Dermis microvascular lymphatic vessel endothelial cell (primary cell): ENCODE measurements around the gene RDH5. TPM values are rescaled to one million over a fixed set of nuclear protein-coding genes. Genes with fewer than 3 reads are reported as not detected.
"Not testable (repeated sequence)": the region's sequence is repeated elsewhere in the genome, so short reads cannot be mapped to it uniquely, and the experiment has no call there.

Experiments
- DNase-seq, 2 donors: peaks; one replicate each; pipeline versions ENCODE4 v3.0.0 to v3.0.0-alpha.2; 2010; ENCODE audit warnings: low read depth in 2 of 2
- total RNA-seq: library from RNA; depleted of rRNA; stranded (reverse); fragments of >200 nt; gene quantifications from 2 replicates; pipeline ENCODE4 v1.2.1, GENCODE V29; 2014

RDH5 gene
- total RNA-seq, 1 donor from 2014 or later: 0.13 TPM

- no peak for DNase-seq
Observed at GRCh38 chr12:55744340-55745030, 24.3 kb downstream of the RDH5 start.

- no peak for DNase-seq
Observed at GRCh38 chr12:55745361-55746173, 25.4 kb downstream of the RDH5 start.

- no peak for DNase-seq
Observed at GRCh38 chr12:55746174-55746912, 26.1 kb downstream of the RDH5 start.

- DNase-seq: no peak
Observed at GRCh38 chr12:55746913-55747231, 26.7 kb downstream of the RDH5 start.

GRCh38 chr12:55748230-55748993 is 28.2 kb downstream of the RDH5 start:
- DNase-seq: no peak

- DNase-seq: no peak
Observed at GRCh38 chr12:55755246-55755645, 35.1 kb downstream of the RDH5 start.

GRCh38 chr12:55757701-55758100 is 37.5 kb downstream of the RDH5 start:
- no peak for DNase-seq

GRCh38 chr12:55758575-55758974 is 38.4 kb downstream of the RDH5 start:
- not testable (repeated sequence) for DNase-seq

- DNase-seq: no peak
Observed at GRCh38 chr12:55760663-55761062, 40.5 kb downstream of the RDH5 start.

GRCh38 chr12:55762646-55763045 is 42.5 kb downstream of the RDH5 start:
- no peak for DNase-seq

GRCh38 chr12:55765736-55766290 is 45.6 kb downstream of the RDH5 start:
- no peak for DNase-seq

- DNase-seq: no peak
Observed at GRCh38 chr12:55767156-55767555, 47.0 kb downstream of the RDH5 start.

- DNase-seq: no peak
Observed at GRCh38 chr12:55771736-55772135, 51.5 kb downstream of the RDH5 start.

Other genes with a start within 250 kb of the RDH5 start
- gene OR6C68, start 228.0 kb upstream of the RDH5 start, total RNA-seq: not detected in 2 replicates
- gene OR6C4, start 170.8 kb upstream of the RDH5 start, total RNA-seq: not detected in 2 replicates
- gene OR2AP1, start 147.9 kb upstream of the RDH5 start, total RNA-seq: not detected in 2 replicates
- not detected in 2 replicates for gene OR10P1, start 83.5 kb upstream of the RDH5 start, total RNA-seq
- gene ITGA7, start 12.5 kb upstream of the RDH5 start, total RNA-seq: 0.13 and 0.26 TPM in 2 replicates
- 56.2 and 59.9 TPM in 2 replicates for gene BLOC1S1, start 4.3 kb upstream of the RDH5 start, total RNA-seq
- 1,084 and 1,362 TPM in 2 replicates for gene CD63, start 8.6 kb downstream of the RDH5 start, total RNA-seq
- gene GDF11, start 22.7 kb downstream of the RDH5 start, total RNA-seq: 1.3 TPM in 2 replicates
- 58.8 and 84.7 TPM in 2 replicates for gene SARNP, start 97.3 kb downstream of the RDH5 start, total RNA-seq
- gene ORMDL2, start 97.6 kb downstream of the RDH5 start, total RNA-seq: 25.3 and 26.2 TPM in 2 replicates
- 34.1 and 49.7 TPM in 2 replicates for gene DNAJC14, start 109.2 kb downstream of the RDH5 start, total RNA-seq
- gene MMP19, start 122.5 kb downstream of the RDH5 start, total RNA-seq: 0.51 and 0.63 TPM in 2 replicates
- 21.1 and 25.5 TPM in 2 replicates for gene PYM1, start 207.5 kb downstream of the RDH5 start, total RNA-seq
- 18.0 and 18.9 TPM in 2 replicates for gene DGKA, start 210.8 kb downstream of the RDH5 start, total RNA-seq
- 0.51 and 0.63 TPM in 2 replicates for gene PMEL, start 245.6 kb downstream of the RDH5 start, total RNA-seq
- gene CDK2, start 246.4 kb downstream of the RDH5 start, total RNA-seq: 24.0 and 26.3 TPM in 2 replicates